ENCODE measurements around the gene ACTR5.

Gene ACTR5

GRCh38 chr20:38725148-38725901 is 22.9 kb upstream of the ACTR5 start:
- TF ChIP-seq, protein P1, sequence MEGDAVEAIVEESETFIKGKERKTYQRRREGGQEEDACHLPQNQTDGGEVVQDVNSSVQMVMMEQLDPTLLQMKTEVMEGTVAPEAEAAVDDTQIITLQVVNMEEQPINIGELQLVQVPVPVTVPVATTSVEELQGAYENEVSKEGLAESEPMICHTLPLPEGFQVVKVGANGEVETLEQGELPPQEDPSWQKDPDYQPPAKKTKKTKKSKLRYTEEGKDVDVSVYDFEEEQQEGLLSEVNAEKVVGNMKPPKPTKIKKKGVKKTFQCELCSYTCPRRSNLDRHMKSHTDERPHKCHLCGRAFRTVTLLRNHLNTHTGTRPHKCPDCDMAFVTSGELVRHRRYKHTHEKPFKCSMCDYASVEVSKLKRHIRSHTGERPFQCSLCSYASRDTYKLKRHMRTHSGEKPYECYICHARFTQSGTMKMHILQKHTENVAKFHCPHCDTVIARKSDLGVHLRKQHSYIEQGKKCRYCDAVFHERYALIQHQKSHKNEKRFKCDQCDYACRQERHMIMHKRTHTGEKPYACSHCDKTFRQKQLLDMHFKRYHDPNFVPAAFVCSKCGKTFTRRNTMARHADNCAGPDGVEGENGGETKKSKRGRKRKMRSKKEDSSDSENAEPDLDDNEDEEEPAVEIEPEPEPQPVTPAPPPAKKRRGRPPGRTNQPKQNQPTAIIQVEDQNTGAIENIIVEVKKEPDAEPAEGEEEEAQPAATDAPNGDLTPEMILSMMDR (IDR thresholded peaks at IDR 0.05; ENCODE audit: borderline replicate concordance, insufficient read depth, low read depth, low read length), result no peak

GRCh38 chr20:38725931-38726803 is 22.1 kb upstream of the ACTR5 start:
- no peak overlapping the region for H3K4me3 ChIP-seq (ENCODE audit: low read depth, low read length)
- TF ChIP-seq, protein P1 (IDR thresholded peaks at IDR 0.05; ENCODE audit: borderline replicate concordance, insufficient read depth, low read depth, low read length), result peak; percentile 52; the same call in 1 of the 2 replicates

More at GRCh38 chr20:38725148-38725901, 22.9 kb upstream of the ACTR5 start:
- no peak overlapping the region for H3K4me3 ChIP-seq (ENCODE audit: low read depth, low read length)

- H3K4me3 ChIP-seq (ENCODE audit: low read depth, low read length), result no peak overlapping the region
- TF ChIP-seq, protein P1 (IDR thresholded peaks at IDR 0.05; ENCODE audit: borderline replicate concordance, insufficient read depth, low read depth, low read length), result peak; percentile 39
Measured at GRCh38 chr20:38726804-38727606, 21.3 kb upstream of the ACTR5 start.

DNA sequence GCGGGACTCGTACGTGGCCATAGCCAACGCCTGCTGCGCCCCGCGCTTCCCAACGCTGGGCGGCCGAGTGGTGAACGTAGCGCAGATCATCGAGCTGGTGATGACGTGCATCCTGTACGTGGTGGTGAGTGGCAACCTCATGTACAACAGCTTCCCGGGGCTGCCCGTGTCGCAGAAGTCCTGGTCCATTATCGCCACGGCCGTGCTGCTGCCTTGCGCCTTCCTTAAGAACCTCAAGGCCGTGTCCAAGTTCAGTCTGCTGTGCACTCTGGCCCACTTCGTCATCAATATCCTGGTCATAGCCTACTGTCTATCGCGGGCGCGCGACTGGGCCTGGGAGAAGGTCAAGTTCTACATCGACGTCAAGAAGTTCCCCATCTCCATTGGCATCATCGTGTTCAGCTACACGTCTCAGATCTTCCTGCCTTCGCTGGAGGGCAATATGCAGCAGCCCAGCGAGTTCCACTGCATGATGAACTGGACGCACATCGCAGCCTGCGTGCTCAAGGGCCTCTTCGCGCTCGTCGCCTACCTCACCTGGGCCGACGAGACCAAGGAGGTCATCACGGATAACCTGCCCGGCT is 20.6 kb upstream of the ACTR5 start:
- TF ChIP-seq, protein P1 (IDR thresholded peaks at IDR 0.05; ENCODE audit: borderline replicate concordance, insufficient read depth, low read depth, low read length), result no peak
- no peak overlapping the region for H3K4me3 ChIP-seq (ENCODE audit: low read depth, low read length)

- H3K4me3 ChIP-seq (ENCODE audit: low read depth, low read length), result no peak overlapping the region
Measured at GRCh38 chr20:38728191-38728781, 20.0 kb upstream of the ACTR5 start.

More at GRCh38 chr20:38728191-38728781, 20.0 kb upstream of the ACTR5 start:
- TF ChIP-seq, protein P1 (IDR thresholded peaks at IDR 0.05; ENCODE audit: borderline replicate concordance, insufficient read depth, low read depth, low read length), result no peak

All from GM12875 (cell line).